GM18868 (cell line): ENCODE data around the gene F8A3.
"Not testable (repeated sequence)": the region's sequence is repeated elsewhere in the genome, so short reads cannot be mapped to it uniquely, and the experiment has no call there.

Experiments
- ATAC-seq: cut with Tn5 transposase; IDR thresholded peaks from one replicate; pipeline ENCODE4 v1.9.1; 2021; ENCODE audit warnings: mild to moderate bottlenecking, moderate library complexity; ENCODE audit not compliant: unreplicated experiment

Gene F8A3

GRCh38 chrX:155458471-155458870 lies at the start of gene F8A3:
Gene F8A3, minus strand, starts transcription at chrX:155458620. Its CDS starts 20 bp downstream, at chrX:155458600.
- ATAC-seq, result peak; percentile 81

- ATAC-seq, result no peak
These were observed 46.9 kb upstream of the F8A3 start for GRCh38 chrX:155505296-155505695.

GRCh38 chrX:155495134-155495533 lies 36.7 kb upstream of the F8A3 start:
- not testable (repeated sequence) for ATAC-seq

- ATAC-seq, result not testable (repeated sequence)
These were observed 33.0 kb upstream of the F8A3 start for GRCh38 chrX:155491421-155491820.

GRCh38 chrX:155477136-155477535 lies 18.7 kb upstream of the F8A3 start:
- not testable (repeated sequence) for ATAC-seq

GRCh38 chrX:155466269-155466938 lies 8.0 kb upstream of the F8A3 start:
- peak; percentile 78 for ATAC-seq

DNA sequence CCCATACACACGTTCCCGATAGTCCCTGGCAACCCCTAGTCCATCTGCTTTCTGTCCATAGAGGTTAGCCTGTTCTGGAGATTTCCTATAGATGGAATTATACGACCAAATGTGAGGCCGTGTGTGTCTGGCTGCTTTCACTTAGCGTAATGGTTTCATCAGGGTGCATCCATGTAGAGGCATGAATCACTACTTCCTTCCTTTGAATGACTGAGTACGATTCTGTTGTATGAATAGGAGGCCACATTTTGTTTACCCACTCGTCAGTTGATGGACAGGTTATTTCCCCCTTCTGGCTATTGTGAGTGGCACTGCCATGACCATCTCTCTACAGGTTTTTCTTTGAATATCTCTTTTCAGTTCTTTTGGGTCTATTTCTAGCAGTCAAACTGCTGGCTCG lies 2.1 kb upstream of the F8A3 start:
- not testable (repeated sequence) for ATAC-seq

GRCh38 chrX:155457761-155458447 lies 516 bp downstream of the F8A3 start:
- ATAC-seq, result peak; percentile 54

DNA sequence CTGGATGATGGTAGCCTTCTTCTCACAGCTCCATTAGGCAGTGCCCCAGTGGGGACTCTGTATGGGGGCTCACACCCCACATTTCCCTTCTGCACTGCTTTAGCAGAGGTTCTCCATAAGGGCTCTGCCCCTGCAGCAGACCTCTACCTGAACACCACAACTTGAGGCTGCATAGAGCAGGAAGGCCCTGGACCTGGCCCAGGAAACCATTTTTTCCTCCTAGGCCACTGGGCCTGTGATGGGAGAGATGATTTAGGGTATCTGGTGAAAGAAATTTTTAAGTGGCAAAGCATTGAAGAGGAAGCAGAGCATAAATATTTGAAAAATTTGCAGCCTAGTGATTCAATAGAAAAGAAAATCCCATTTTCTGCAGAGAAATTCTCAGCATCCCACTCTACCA lies 17.3 kb downstream of the F8A3 start:
- no peak for ATAC-seq

GRCh38 chrX:155435744-155436112 lies 22.7 kb downstream of the F8A3 start:
- no peak for ATAC-seq

- no peak for ATAC-seq
These were observed 23.3 kb downstream of the F8A3 start for GRCh38 chrX:155434906-155435743.

DNA sequence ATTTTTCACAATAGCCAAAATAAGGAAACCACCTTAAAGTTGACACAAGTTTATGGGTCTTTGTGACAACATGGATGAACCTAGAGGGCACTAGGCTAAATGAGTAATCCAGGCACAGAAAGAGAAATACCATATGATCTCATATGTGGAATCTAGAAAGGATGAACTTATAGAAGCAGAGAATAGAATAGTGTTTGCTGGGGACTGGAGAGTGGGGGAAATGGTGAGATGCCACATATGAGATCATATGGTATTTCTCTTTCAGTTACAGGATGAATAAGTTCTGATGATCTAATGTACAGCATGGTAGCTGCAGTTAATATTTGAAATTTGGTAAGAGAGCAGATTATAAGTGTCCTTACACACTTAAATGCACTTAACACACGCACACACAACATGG lies 40.7 kb downstream of the F8A3 start:
- ATAC-seq, result no peak
